Lung (tissue), 12 donors: ENCODE measurements around the gene ZNF574. TPM values are rescaled to one million over a fixed set of nuclear protein-coding genes. Genes with fewer than 3 reads are reported as not detected.

Experiments
- ATAC-seq: fragments of 200-7000 bp; cut with Tn5 transposase; one replicate; pipeline ENCODE4 v1.9.1; 2020; ENCODE audit warnings: moderate number of reproducible peaks; ENCODE audit not compliant: insufficient read depth, low FRiP score
- DNase-seq, 3 donors: peaks; one replicate each; pipeline ENCODE4 v3.0.0-alpha.2; 2013 to 2017
- H3K27ac ChIP-seq, 2 donors: one replicate each; pipeline ENCODE4 v1.5.1; 2013; ENCODE audit warnings: mild to moderate bottlenecking in 2 of 2, moderate library complexity in 2 of 2, control low read depth in 1 of 2, inconsistent platforms in 1 of 2, low read depth in 1 of 2, low read length in 1 of 2
- H3K27me3 ChIP-seq, 3 donors: one replicate each; pipeline ENCODE4 v1.5.1; 2013; ENCODE audit warnings: low read length in 2 of 3; ENCODE audit not compliant: control insufficient read depth in 3 of 3, insufficient read depth in 3 of 3
- H3K36me3 ChIP-seq, 4 donors: one replicate each; pipeline ENCODE4 v1.5.1; 2013; ENCODE audit warnings: low read length in 4 of 4, mild to moderate bottlenecking in 1 of 4, moderate library complexity in 1 of 4; ENCODE audit not compliant: control insufficient read depth in 4 of 4, insufficient read depth in 4 of 4
- H3K4me1 ChIP-seq, 5 donors: one replicate each; pipeline ENCODE4 v1.5.1; 2013; ENCODE audit warnings: low read length in 5 of 5, mild to moderate bottlenecking in 2 of 5, moderate library complexity in 1 of 5; ENCODE audit not compliant: control insufficient read depth in 5 of 5, insufficient read depth in 5 of 5
- H3K4me3 ChIP-seq: one replicate; pipeline ENCODE4 v1.5.1; 2013; ENCODE audit warnings: mild to moderate bottlenecking, control low read depth, moderate library complexity
- H3K9ac ChIP-seq, 2 donors: one replicate each; pipeline ENCODE4 v1.5.1; 2013; ENCODE audit warnings: low read length in 2 of 2, control low read depth in 1 of 2; ENCODE audit not compliant: insufficient read depth in 1 of 2
- H3K9me3 ChIP-seq, 4 donors: one replicate each; pipeline ENCODE4 v1.5.1; 2013; ENCODE audit warnings: low read length in 3 of 4, mild to moderate bottlenecking in 1 of 4, moderate library complexity in 1 of 4; ENCODE audit not compliant: control insufficient read depth in 4 of 4, insufficient read depth in 3 of 4
- CTCF ChIP-seq: IDR thresholded peaks from 2 replicates; pipeline ENCODE4 v1.5.1; 2012; ENCODE audit warnings: mild to moderate bottlenecking; ENCODE audit errors: control extremely low read depth, extremely low read depth
- WGBS, 2 donors: extraction: QIAGEN DNeasy Blood & Tissue Kit; methylation state at CpG; one replicate each; pipeline ENCODE4 v1.1.7; 2013; 5-methylcytosine and 5-hydroxymethylcytosine counted together
- polyA plus RNA-seq, 2 donors: library from polyadenylated mRNA; stranded (reverse); fragments of 200-250 nt; gene quantifications; one replicate each; pipeline ENCODE4 v1.2.1, GENCODE V29; 2013
- total RNA-seq, 2 donors: library from RNA; depleted of rRNA in 1 of 2; stranded (reverse); fragments of >200 nt in 1 of 2; gene quantifications; one replicate each; pipeline ENCODE4 v1.2.1, GENCODE V29; 2014 to 2021
- donor health status: control.
- donor health status: control.
- donor health status: Bipolar disorder and iron deficiency.
- donor health status: healthy.
- donor health status: DM: yes; HTN: yes; CAD: no.

Gene ZNF574
- total and polyA plus RNA-seq, 4 donors, result 6.8 to 13.7 (median 10.1) TPM

DNA sequence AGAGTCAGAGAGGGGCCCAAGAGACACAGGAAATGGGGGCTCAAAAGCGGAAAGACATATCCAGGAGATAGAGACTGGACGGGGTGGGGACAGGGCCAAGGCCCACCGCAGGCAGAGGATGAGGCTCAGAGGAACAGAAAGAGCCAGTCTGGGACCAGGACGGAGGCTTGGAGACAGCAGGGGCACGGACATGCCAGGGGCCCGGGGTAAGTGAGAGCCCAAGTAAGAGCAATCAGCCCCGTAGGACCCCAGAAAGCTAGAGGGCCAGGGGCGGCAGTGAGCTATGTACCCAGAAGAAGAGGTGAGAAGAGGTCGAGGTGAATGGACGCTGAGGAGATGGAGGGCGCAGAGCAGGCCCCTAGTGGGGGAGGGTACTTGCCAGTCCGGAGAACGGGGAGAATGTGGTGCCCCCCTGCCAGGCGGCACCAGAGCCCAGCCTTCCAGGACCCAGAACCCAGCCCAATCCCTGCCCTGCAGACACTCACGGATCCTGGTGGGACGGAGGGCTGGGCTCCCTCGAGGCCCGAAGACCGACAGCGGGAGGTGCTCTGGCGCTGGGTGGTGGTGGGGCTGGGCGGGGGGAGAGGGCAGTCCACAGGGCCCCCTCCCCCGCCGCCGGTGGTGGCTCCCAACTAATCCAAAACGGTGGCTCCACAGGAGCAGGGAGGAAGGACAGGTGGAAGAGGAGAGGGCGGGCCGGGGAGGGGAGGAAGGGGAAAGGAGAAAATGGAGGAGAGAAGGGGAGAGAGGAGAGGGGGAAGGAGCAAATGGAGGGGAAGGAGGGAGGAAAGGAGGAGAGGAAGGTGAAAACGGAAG lies 7.0 kb upstream of the ZNF574 start:
- no peak overlapping the region for H3K4me3 ChIP-seq
- ATAC-seq (no peak), DNase-seq (no peak)
- TF ChIP-seq CTCF, result no peak
- H3K27ac ChIP-seq, result no peak overlapping the region
- peaks cover 0 to 17% (median 14%) of the 10 kb centered on the region in 3 donors for H3K27me3 ChIP-seq
- H3K9ac ChIP-seq, result no peak overlapping the region
- H3K4me1 ChIP-seq, result peaks cover 0 to 3% (median 0%) of the 10 kb centered on the region in 5 donors
- WGBS, 2 donors, result 8 to 16% methylated on average over 29 of the region's 29 CpGs
- H3K36me3 ChIP-seq, result no peaks in the 10 kb centered on the region
- H3K9me3 ChIP-seq, result peaks cover 0 to 3% (median 0%) of the 10 kb centered on the region in 4 donors

DNA sequence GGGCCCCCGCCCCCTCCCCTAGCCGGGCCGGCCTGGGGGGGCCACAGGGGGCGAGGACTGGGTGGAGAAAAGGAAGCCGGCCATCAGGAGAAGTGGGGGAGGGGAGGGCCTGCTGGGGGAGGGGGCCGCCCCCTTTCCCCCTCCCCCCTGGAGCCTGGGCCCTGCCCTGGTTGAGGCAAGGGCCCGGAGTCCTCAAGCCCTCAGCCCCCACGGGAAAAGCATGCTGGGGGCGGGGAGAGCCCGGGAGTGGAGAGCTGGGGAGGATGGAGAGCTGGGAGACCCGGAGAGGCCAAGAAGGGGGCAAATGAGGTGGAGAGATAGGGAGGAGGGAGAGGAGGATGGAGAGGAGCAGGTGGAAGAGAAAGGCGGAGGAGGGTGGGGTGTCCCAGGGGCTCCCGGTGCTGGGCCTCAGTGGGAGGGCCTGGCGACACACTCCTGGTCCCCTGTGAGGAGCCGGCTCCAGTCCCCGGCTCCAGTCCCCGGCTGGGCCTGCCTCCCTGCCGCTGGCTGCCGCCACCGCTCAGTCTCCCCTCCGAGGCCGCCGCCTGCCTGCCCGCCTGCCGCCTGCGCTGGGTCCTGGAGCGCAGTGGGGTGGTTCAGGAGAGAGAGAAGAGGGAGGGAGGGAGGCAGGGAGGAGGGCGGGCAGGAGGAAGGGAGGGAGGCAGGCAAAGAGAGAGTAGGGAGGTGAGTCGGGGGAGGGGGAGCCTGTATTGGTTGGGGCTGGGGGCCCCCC lies 6.2 kb upstream of the ZNF574 start, which contains the start of gene GRIK5:
TSS of gene GRIK5 (minus strand) at position 588 of the 733 bp plus-strand sequence. CDS start 4,436 bp downstream, outside the sequence.
- peaks cover 0 to 17% (median 14%) of the 10 kb centered on the region in 3 donors for H3K27me3 ChIP-seq
- no peak for ATAC-seq
- TF ChIP-seq CTCF, result no peak
- WGBS, 2 donors, result 1 to 16% methylated on average over 22 to 28 of the region's 29 CpGs
- no peak within 1 kb of the TSS for H3K27ac ChIP-seq
- H3K36me3 ChIP-seq, result no peaks in the 10 kb centered on the region
- H3K4me1 ChIP-seq, result peaks cover 0 to 4% (median 0%) of the 10 kb centered on the region in 5 donors
- DNase-seq, result peak in 2 of 3 donors; percentile 41 to 46
- H3K9me3 ChIP-seq, result peaks cover 0 to 3% (median 0%) of the 10 kb centered on the region in 4 donors
- no peak within 1 kb of the TSS for H3K4me3 ChIP-seq
- H3K9ac ChIP-seq, result no peak within 1 kb of the TSS

GRCh38 chr19:42071247-42071646 lies 4.7 kb upstream of the ZNF574 start:
- H3K4me3 ChIP-seq, result no peak overlapping the region
- peaks cover 0 to 3% (median 0%) of the 10 kb centered on the region in 4 donors for H3K9me3 ChIP-seq
- no peak overlapping the region for H3K9ac ChIP-seq
- DNase-seq (no peak), ATAC-seq (no peak)
- peaks cover 0 to 8% (median 0%) of the 10 kb centered on the region in 5 donors for H3K4me1 ChIP-seq
- WGBS, 2 donors, result 92 to 96% methylated on average over 12 of the region's 12 CpGs
- no peak overlapping the region for H3K27ac ChIP-seq
- no peak for TF ChIP-seq CTCF
- peaks cover 0 to 17% (median 12%) of the 10 kb centered on the region in 3 donors for H3K27me3 ChIP-seq
- no peaks in the 10 kb centered on the region for H3K36me3 ChIP-seq
